GM19025 (cell line): ENCODE data around the gene SF3A1.

Experiments
- ATAC-seq: cut with Tn5 transposase; IDR thresholded peaks from one replicate; pipeline ENCODE4 v1.9.1; 2021; ENCODE audit warnings: mild to moderate bottlenecking, low read depth, moderate library complexity; ENCODE audit not compliant: unreplicated experiment

SF3A1 gene

DNA sequence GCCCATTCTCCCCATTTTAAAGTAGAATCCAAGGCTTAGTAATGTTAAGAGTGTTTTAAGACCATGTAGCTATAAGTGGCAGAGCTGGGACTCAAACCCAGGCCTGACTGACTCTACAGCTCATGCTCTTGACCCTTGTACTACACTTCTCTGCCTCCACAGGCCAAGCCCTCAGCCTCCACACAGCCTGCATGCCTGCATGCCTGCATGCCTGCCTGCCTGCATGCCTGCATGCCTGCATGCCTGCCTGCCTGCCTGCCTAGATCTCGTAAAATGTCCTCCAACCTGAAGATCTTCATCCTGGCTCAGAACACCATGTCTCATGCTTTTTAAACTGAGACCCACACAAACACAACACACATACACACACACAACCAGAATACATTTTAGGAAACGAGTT, 48.6 kb downstream of the SF3A1 start:
- no peak for ATAC-seq

DNA sequence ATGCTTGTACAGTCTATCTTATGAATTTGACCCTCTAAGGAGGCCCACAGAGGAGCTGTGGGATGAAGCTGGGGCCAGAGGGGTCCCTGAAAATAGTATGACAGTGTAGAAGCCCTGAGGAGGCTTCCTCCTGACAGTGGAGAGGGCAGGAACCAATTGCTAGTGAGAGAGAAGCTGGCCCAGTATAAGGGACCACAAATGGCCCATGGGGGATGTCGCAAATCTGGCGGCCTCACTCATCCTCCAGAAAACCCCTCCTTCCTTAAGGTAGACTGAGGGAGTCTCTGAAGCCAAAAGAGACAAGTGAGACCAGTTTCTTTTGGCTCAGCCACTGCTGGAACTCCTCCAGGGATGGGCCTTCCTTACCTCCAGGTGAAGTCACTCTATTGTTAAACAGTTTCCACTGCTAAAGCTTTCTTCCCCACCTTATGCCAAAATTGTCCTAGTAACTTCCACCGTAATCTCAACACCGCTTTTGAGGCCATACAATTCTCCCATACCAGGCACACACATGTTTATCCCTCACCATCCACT, 49.6 kb downstream of the SF3A1 start:
- no peak for ATAC-seq

DNA sequence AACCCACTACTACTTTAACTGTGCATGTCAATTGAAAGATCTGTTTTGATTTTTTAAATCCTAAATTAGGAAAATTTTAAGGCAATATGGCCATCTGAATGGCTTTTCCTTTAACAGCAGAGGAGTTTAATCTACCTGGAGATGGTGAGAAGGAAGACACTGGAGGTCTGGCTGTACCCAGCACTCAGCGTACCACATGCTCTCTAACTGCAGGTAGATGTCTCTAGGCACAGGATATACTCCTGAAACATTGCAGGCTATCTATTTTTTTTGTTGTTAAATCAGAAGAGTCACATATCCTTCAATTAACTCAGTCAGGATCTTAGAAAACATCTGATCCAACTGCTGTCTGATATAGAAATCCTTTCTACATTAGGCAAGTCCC, 50.1 kb downstream of the SF3A1 start:
- no peak for ATAC-seq

DNA sequence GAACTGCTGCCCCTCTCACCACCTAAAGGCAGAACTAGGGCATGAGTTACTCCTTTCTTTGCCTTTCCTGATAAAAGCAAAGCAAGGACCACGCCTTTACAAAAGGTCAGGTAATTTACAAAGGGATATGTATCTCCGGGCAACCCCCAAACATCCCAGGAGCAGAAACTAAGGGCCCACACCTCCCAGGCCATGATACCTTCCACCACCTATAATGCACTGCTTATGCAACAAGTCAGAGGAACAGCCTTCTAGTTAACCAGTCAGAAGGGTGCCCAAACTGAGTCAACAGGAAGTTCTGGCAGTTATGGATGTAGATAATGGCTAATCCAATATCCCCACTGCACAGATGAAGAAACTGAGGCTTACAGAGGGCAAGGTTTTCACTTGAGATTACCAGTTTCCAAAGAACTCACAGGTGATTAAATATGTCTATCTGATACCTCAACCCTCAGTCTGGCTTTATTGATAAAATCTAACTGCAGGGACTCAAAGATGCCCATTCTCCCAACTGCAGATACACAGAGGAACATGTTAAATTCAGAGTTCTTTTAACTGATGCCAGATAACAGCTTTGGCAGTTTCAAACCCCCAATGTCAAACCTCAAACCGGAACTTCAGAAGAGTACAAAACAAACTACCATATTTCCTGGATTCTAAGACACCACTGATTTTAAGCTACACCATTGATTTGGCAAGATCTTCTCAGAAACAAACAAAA, 50.6 kb downstream of the SF3A1 start:
- ATAC-seq, result no peak

DNA sequence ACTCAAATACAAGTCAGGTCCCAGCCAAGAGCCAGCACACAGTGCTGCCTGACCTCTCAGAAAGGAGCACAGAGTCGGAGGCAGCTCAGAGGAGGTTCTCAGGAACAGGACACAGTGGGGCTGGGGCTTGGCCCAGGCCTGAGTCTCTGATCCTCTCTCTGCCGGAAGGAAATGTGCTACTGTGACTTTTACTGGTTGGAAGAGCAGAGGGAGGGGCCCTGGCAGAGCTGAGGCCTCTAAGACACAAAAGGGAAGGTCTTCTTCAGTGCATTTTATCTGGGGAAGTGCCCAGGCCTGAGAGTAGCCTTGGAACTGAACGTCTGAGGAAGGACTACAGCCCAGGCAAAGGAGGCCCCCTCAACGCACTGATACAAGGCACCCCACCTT, 51.2 kb downstream of the SF3A1 start:
- no peak for ATAC-seq

DNA sequence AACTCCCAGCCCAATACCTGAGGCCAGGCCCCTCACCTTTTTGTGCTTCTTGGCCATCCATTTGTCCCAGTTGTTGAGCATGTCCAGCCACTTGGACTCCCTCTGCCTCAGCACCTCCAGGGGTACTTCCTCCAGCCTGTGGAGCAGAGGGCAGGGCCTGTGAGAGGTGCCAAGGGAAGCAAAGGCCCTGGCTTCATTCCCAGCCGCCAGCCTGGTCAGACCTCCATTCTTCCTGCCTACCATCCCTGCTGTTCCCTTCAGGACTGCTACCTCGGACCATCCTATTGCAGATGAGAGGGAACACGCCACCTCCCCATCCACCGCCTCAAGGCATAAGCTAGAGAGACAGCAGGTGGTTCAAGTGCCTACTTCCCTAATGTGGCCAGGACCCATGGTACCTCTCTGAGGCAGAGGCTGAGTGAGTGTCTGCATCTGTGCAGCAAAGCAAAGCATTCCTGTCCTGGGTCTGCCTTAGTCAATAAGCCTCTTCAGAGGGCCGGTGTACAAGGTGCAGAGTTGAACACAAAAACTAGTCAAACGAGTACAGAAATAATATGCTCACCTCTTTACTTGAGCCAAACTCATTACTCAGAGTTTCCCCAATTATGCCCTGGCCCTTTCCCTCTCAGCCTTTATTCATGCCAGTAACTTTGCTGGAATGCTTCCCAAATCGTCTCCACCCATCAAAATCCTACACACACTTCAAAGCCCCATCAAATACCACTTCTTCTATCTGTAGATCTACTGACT, 52.0 kb downstream of the SF3A1 start:
- ATAC-seq, result no peak

DNA sequence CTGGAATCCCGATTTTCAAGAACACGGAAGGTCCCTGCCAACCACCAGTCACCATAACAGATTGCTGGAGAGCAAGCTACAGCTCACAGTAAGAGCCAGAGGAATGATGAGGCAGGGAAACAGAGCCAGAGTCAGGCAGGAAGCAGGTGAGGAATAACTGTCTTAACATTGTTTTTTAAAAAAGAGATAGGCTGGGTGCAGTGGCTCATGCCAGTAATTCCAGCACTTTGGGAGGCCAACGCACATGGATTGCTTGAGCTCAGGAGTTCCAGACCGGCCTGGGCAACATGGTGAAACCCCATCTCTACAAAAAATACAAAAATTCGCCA, 53.9 kb downstream of the SF3A1 start:
- no peak for ATAC-seq

DNA sequence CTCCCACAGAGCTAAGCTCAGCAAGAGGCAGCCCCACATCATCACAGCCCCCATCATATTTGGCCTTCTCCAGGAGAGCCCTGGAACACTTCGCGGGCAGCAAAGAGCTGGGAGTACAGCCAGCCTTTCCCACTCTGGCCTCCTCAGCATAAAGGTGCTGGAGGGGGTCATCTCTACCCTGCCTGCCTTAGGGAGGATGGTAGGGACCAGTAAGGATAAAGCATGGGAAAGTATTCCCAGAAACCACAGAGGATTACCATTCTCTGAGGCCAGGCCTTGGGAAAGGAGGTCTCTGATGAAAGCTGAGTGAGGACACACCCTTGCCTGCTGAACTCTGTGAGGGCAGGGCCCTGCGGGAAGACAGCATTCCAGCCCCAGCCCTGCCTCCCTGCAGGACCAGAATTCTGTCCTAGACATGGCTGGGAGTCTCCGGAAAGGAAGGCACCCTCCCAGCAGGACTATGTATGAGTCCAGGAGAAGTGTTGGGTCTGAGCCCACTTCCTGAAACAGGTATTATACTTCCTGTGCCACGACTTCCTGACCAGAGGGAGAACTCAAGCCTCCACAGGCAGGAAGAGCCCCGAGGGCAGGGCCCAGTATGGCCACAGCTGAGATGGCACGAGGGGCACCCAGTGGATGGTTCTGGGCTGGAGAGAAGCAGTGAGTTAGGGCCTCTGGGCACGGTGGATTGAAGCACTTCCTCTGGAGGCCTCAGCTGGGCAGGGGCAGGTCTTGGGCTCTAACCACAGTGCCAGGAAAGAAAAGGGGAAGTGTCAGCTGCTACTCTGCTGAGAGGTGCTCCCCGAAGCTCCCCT, 54.5 kb downstream of the SF3A1 start:
- ATAC-seq, result no peak

DNA sequence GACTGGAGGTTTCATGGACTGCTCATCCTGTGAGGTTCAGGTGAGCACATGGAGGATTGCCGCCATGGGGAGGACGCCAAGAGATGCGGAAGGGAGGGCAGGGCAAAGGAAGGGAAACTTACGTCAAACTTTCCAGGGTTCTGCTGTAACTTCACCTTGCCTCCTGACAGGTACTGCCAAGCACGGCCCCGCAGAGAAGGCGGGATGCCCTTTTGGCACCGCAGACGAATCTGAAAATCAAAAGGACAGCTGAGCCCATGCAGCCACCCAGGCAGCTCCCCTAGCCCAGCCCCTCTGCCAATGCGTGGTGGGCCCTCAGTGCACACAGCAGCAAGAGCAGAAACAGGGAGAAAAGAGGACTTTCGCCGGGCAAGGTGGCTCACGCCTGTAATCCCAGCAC, 57.4 kb downstream of the SF3A1 start:
- ATAC-seq, result no peak

DNA sequence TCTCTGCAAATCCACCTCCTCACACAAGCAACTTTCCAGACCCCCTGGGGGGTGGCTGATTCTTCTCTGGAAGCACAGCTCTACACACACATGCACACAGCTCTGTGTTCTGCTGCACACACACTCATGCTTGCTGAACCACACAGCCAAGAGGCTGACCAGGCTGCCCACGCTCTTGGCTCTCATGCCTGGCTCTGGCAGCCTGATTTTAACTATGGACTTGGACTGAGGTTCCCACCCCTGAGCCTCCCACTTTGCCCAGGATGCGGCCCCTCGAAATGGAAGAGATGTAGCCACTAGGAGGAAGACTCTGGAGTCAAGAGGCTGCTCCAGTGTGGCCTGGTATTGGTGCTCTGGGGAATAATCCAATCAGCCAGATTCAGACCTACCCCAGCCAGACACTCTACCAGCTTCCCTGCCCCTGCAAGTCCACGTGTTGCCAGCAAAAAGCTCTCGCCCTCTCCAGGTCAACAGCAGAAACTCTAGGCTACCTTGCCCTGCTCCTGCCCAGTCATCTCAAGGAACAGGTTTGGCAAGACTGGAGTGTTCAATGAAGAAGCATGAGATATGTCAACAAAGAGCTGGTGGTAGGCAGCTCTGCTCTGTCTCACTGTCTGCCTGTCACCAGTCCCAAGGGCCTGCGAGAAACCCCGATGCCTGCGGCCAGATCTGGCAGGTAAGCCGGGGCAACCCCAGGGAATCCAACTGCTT, 58.5 kb downstream of the SF3A1 start:
- no peak for ATAC-seq

DNA sequence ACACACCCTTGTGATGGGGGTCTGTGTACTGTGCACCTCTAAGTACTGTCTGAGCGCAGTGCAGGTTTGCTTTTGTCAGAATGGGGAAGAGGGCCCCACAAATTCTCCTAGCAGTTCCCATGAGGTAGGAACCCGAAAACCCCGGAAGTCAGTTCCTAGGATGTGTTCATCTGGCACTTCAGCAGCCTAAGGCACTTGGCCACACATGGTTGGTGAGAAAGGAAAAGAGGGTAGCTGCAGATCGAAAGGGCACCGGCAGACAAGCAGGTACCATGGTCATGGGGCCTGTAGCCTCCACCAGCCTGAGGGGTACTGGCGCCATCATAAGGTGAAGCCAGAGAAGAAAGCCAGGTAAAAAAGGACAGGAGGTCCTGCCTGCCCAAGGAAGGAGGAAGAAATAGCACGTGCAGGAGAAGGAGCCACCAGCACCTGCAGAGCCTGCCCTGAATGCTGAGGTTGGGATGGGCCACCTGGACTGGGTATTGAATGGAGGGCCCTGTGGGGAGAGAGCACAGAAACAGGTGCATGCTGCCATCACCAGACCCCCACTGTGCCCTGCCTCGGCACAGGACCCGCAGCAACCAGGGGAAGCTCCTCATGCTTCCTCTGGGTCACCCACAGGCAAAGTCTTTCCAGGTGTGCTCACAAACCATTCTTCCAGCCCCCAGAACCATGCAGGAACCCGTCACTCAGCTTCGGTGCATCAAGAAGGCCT, 59.3 kb downstream of the SF3A1 start:
- ATAC-seq, result no peak

DNA sequence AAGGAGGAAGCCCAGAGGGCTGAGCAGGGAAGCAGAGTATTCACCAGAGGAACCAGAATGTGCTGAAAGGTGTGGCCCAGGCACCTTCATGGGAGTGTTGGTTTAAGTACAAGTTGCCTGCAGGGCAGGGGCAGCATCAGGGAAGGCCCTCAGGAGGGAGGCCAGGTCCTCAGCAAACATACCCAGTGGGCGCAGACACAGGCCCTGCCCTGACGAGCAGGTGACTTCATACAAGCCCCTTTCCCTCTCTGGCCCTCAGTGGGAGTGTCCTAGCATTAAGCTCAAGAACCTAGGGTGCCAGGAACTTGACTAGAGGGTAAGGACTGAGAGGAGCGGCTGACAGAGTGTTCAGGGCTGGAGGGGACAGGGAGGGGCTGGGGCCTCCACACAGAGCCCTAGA, 59.9 kb downstream of the SF3A1 start:
- ATAC-seq, result no peak

DNA sequence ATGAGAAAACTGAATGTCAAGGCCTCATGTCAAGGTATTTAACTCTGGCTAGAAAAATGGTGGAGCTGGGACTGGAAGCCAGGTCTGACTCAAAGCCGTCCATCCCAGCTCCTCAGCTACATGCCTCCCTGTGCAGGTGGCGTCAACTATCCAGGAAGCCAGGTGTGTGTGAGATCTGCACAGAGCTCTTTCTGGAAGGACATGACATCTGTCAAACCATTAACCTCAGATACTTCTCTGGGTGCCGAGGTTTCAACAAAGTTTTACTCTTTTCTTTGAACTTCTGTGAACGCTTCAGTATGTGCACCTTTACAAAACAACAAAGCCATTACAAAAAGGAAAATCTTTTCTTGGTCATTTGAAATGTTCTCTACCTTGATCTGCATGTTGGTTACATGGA, 60.4 kb downstream of the SF3A1 start:
- ATAC-seq, result no peak

DNA sequence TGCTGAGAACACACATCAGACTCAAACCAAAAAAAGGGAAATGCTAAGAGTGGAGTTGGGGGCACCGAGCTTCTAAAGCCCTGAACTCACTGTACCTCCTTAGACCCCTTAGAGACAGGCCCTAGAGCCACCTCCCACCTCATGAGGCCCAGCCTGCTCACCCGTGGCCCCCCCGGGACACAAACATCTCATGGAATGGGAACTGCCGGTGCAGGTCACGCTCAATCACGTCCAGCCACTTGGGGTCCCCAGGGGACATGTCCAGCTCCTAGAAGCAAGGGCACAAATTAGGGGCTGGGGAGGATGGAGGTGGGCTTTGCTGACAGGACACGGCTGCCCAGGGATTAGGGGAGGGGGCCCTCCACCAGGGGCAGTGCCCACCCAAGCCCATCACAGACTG, 61.1 kb downstream of the SF3A1 start:
- ATAC-seq, result no peak

DNA sequence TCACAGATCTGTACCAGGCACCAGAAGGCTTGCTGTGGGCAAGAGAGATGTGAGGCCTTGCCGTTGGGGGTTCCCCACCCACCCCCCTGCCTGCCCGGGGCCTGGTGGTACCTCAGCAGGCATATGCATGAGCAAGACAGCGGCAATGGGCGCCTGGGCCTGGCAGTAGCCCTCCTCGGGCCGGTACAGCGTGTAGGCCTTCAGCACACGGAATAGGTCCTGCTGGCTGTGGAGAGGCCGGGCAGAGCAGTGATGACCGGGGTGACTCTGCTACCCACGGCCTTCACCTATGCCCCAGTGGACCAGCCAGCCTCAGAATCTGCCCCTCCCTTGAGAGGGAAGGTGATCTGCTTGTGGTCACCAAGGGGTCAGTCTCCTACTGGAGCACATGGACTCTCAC, 61.9 kb downstream of the SF3A1 start:
- ATAC-seq, result no peak

DNA sequence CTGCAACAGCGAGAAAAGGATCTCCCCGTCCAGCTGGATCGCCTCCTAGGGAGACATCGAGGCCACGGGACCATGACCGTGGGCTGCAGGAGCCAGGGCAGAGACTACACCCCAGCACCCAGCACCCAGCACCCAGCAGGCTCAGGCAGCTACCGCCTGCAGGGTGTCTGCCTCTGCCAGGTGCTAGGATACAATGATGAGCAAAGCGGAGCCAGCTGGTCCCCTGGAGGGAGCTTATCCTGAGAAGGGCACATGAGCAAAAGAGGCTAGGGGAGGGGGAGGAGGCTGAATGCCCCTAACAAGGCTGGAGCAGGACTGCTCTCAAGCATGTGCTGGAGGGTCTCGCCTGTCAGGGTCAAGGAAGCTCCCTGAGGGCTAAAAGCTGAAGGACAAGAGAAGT, 62.6 kb downstream of the SF3A1 start:
- no peak for ATAC-seq

DNA sequence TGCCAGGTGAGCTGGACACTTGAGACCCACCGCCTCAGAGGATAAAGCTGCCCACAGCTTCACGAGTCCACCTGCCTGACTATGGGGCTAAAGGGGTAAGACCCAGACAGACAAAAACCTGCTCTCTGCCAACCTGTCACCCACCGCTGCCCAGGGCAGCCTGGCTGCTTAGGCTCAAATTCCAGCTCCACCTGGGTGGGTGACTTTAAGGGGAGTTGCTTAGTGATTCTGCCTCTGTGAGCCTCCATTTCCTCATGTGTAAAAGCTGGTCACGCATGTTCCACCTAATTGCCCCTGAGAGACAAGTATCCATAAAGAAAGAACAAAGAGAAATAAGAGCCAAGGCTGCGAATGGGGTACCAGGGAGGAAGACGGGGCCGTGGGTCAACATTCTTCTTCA, 63.7 kb downstream of the SF3A1 start:
- no peak for ATAC-seq

DNA sequence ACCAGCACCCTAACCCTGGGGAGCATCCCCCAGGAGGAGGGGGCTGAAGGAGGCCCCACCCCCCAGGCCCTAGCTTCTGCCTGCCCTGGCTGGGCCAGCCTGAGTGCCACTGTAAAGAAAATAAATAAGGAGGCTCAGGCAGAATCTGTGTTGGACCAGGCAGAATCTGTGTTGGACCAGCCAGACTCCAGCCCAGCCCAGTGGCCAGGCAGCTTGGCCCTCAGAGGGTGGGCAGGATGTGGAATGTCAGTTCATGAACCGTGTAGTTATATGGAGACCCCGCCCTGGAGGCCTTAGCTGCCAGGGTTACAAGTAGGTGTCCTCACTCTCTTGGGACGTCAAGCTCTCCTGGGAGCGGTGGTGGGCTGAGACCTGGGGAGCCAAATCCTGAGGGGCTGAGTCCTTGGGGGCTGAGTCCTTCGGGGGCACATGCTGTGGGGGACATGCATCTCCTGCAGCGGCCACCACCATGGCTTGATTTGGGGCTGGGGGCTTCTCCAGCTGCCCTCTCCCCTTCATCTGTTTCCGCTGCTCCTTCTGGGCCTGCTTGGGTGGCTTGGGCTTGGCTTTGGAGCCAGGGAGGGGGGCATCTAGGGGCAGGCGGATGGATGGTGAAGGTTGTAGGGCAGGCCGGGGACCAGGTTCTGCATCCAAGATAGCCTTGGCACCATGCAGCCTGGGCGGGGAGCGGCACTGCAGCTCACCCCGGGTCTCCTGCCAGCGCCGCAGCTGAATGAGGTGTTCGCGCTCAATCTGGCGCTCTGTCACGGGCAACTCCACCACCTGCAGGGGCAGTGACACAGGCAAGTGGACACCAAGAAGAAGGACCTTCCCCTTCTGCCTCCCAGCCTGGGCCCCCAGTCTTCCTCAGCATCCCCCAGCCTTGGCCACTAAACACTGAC, 64.4 kb downstream of the SF3A1 start:
- no peak for ATAC-seq
